Measurements from ENCODE around the gene ACSS2. TPM values are rescaled to one million over a fixed set of nuclear protein-coding genes. Genes with fewer than 3 reads are reported as not detected.

Gene ACSS2
- total and polyA plus RNA-seq, 7 experiments from 2014 or later = 14.6 to 51.7 (median 37.5) TPM

DNA sequence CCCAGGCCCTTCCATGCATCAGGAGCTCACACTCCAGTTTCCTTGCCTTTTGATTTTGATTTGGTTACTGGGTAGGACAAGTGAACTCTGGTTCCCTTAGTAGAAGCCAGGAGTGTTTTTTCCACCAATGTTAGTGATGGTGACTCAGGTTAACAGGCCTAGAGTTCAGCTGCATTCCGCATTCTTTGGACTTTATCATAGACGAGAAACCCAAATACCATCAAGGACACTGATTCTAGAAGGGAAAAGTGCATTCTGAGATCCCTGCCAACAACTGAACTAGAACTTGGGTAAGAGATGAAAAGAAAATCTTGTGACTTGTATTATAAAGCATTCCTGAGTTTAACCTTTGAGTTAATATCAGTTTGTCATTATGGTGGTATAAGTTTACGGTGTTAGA, 70.2 kb downstream of the ACSS2 start:
- ATAC-seq (no peak), DNase-seq (no peak)
- Histone ChIP-seq H3K9me3 (ENCODE audit: control insufficient read depth in 2 of 3, low read length in 3 of 3) (no peaks in the 10 kb centered on the region), H3K4me1 (ENCODE audit: control insufficient read depth in 2 of 2, insufficient read depth in 2 of 2, low read length in 2 of 2) (no peaks in the 10 kb centered on the region), H3K4me3 (ENCODE audit: low read length) (no peak overlapping the region), H3K27ac (ENCODE audit: low read depth, low read length) (no peak overlapping the region), H3K27me3 (ENCODE audit: control insufficient read depth in 2 of 2, insufficient read depth in 2 of 2, low read length in 2 of 2) (no peaks in the 10 kb centered on the region), H3K36me3 (ENCODE audit: control insufficient read depth in 2 of 3, insufficient read depth in 3 of 3, low read length in 3 of 3) (peaks cover 0 to 67% (median 0%) of the 10 kb centered on the region in 3 experiments)
- Mint-ChIP-seq H3K9me3 (no peaks in the 10 kb centered on the region), H3K27ac (no peak overlapping the region), H3K4me1 (peaks cover 0 to 6% (median 0%) of the 10 kb centered on the region in 7 donors), H3K27me3 (no peaks in the 10 kb centered on the region), H3K36me3 (peaks cover 5 to 48% (median 29%) of the 10 kb centered on the region in 5 donors), H3K4me3 (no peak overlapping the region)
- CTCF ChIA-PET = no interaction called here
- intact Hi-C loops (cut with micrococcal nuclease) = no loop called here
- POLR2A ChIA-PET = no interaction called here

DNA sequence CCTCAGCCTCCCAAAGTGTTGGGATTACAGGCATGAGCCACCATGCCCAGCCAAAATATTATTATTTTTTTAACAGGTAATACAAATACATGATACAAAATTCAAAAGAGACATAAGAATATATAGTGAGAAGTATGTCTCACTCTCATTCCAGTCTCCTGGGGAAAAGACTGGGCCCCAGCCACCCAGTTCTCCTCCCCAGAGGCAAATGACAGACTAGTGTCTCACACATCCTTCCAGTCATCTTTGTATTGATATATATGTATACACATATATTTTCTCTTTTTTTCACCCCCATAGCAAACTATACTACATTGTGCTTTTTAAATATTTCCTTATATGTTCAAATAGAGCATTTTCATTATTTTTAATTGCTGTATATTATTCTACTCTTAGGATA, 70.9 kb downstream of the ACSS2 start:
- H3K27me3 ChIP-seq (ENCODE audit: control insufficient read depth in 2 of 2, insufficient read depth in 2 of 2, low read length in 2 of 2) = no peaks in the 10 kb centered on the region
- Mint-ChIP-seq H3K9me3 (no peaks in the 10 kb centered on the region), H3K4me1 (peaks cover 0 to 6% (median 0%) of the 10 kb centered on the region in 7 donors), H3K4me3 (no peak overlapping the region), H3K27ac (no peak overlapping the region), H3K36me3 (peaks cover 5 to 47% (median 29%) of the 10 kb centered on the region in 5 donors), H3K27me3 (no peaks in the 10 kb centered on the region)
- intact Hi-C loops (cut with micrococcal nuclease) = no loop called here
- CTCF ChIA-PET = no interaction called here
- H3K27ac ChIP-seq (ENCODE audit: low read depth, low read length) = no peak overlapping the region
- no peak for DNase-seq
- peaks cover 0 to 63% (median 0%) of the 10 kb centered on the region in 3 experiments for H3K36me3 ChIP-seq (ENCODE audit: control insufficient read depth in 2 of 3, insufficient read depth in 3 of 3, low read length in 3 of 3)
- POLR2A ChIA-PET = no interaction called here
- H3K4me1 ChIP-seq (ENCODE audit: control insufficient read depth in 2 of 2, insufficient read depth in 2 of 2, low read length in 2 of 2) = no peaks in the 10 kb centered on the region
- H3K4me3 ChIP-seq (ENCODE audit: low read length) = no peak overlapping the region
- H3K9me3 ChIP-seq (ENCODE audit: control insufficient read depth in 2 of 3, low read length in 3 of 3) = no peaks in the 10 kb centered on the region
- ATAC-seq = no peak

DNA sequence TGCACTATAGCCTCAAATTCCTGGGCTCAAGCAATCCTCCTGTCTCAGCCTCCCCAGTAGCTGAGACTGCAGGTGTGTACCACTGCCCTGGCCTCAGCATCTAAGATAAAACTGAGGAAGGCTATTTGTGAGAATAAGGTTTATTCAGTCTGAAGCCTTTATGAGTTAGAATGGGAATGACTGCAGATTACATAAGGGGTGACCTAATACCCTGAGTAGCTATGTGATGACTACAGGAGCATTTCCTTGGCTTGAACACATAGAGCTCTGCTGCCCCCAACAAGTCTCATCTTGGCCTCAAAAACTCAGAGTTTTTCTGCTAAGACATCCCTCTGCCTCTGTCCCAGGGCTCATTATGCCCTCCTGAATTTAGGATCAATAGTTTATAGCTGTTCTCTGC, 71.6 kb downstream of the ACSS2 start:
- H3K36me3 ChIP-seq (ENCODE audit: control insufficient read depth in 2 of 3, insufficient read depth in 3 of 3, low read length in 3 of 3) = peaks cover 0 to 56% (median 0%) of the 10 kb centered on the region in 3 experiments
- no peaks in the 10 kb centered on the region for H3K9me3 Mint-ChIP-seq
- intact Hi-C loops (cut with micrococcal nuclease) = no loop called here
- H3K36me3 Mint-ChIP-seq = peaks cover 5 to 43% (median 27%) of the 10 kb centered on the region in 5 donors
- ChIA-PET CTCF (no interaction called here), POLR2A (no interaction called here)
- H3K4me3 ChIP-seq (ENCODE audit: low read length) = no peak overlapping the region
- H3K27me3 ChIP-seq (ENCODE audit: control insufficient read depth in 2 of 2, insufficient read depth in 2 of 2, low read length in 2 of 2) = no peaks in the 10 kb centered on the region
- no peak for ATAC-seq
- no peaks in the 10 kb centered on the region for H3K4me1 ChIP-seq (ENCODE audit: control insufficient read depth in 2 of 2, insufficient read depth in 2 of 2, low read length in 2 of 2)
- H3K27ac ChIP-seq (ENCODE audit: low read depth, low read length) = no peak overlapping the region
- H3K9me3 ChIP-seq (ENCODE audit: control insufficient read depth in 2 of 3, low read length in 3 of 3) = no peaks in the 10 kb centered on the region
- H3K4me1 Mint-ChIP-seq = peaks cover 0 to 11% (median 6%) of the 10 kb centered on the region in 7 donors
- no peak overlapping the region for H3K27ac Mint-ChIP-seq
- DNase-seq = no peak
- no peaks in the 10 kb centered on the region for H3K27me3 Mint-ChIP-seq
- no peak overlapping the region for H3K4me3 Mint-ChIP-seq

DNA sequence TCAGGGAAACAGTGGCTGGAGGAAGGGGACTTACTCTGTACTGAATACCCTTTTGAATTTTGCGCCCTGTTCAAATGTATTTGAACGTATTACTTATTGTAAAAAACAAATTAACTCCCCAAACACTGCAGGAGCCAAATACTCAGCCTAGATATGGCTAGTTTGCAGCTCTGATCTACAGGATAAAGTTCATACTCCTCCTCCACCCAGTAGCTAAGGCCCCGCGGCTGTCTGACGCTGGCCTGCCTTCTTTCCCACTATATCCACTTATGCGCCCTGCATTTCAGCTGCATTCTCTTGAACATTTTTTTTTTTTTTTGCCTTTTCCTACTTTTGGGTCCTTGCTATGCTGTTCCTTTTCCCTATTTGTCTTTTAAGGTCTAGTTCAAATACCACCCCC, 72.7 kb downstream of the ACSS2 start:
- ChIA-PET POLR2A (no interaction called here), CTCF (no interaction called here)
- intact Hi-C loops (cut with micrococcal nuclease) = no loop called here
- Histone ChIP-seq H3K36me3 (ENCODE audit: control insufficient read depth in 2 of 3, insufficient read depth in 3 of 3, low read length in 3 of 3) (peaks cover 0 to 45% (median 0%) of the 10 kb centered on the region in 3 experiments), H3K27ac (ENCODE audit: low read depth, low read length) (no peak overlapping the region), H3K27me3 (ENCODE audit: control insufficient read depth in 2 of 2, insufficient read depth in 2 of 2, low read length in 2 of 2) (no peaks in the 10 kb centered on the region), H3K9me3 (ENCODE audit: control insufficient read depth in 2 of 3, low read length in 3 of 3) (no peaks in the 10 kb centered on the region), H3K4me1 (ENCODE audit: control insufficient read depth in 2 of 2, insufficient read depth in 2 of 2, low read length in 2 of 2) (no peaks in the 10 kb centered on the region), H3K4me3 (ENCODE audit: low read length) (no peak overlapping the region)
- peaks cover 5 to 34% (median 19%) of the 10 kb centered on the region in 5 donors for H3K36me3 Mint-ChIP-seq
- H3K27me3 Mint-ChIP-seq = no peaks in the 10 kb centered on the region
- peak overlapping the region in 1 of 9 donors; percentile 25 for H3K27ac Mint-ChIP-seq
- H3K4me1 Mint-ChIP-seq = peaks cover 2 to 17% (median 12%) of the 10 kb centered on the region in 7 donors
- ATAC-seq (no peak), DNase-seq (no peak)
- H3K9me3 Mint-ChIP-seq = no peaks in the 10 kb centered on the region
- H3K4me3 Mint-ChIP-seq = no peak overlapping the region

DNA sequence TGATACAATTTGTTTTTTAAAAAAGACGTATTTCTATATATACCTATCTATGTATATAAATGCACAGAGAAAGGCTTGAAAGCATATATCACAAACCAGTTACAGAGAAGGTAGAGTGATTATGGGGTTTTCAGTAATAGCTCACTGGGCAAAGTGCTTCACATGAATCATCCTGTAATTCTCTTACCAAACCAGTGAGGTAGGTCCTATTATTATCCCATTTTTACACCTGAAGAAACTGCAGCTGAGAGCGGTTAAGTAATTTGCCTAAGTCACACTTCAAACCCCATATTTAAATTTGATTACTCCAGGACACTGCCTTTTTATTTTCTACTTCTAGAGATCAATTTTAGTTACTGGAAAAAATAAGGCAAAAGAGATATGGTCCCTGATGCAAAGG, 74.8 kb downstream of the ACSS2 start:
- ATAC-seq (no peak), DNase-seq (no peak)
- peaks cover 0 to 30% (median 0%) of the 10 kb centered on the region in 3 experiments for H3K36me3 ChIP-seq (ENCODE audit: control insufficient read depth in 2 of 3, insufficient read depth in 3 of 3, low read length in 3 of 3)
- H3K4me3 ChIP-seq (ENCODE audit: low read length) = no peak overlapping the region
- ChIA-PET POLR2A (no interaction called here), CTCF (no interaction called here)
- Mint-ChIP-seq H3K27me3 (no peaks in the 10 kb centered on the region), H3K36me3 (peaks cover 5 to 22% (median 12%) of the 10 kb centered on the region in 5 donors), H3K4me3 (no peak overlapping the region), H3K27ac (no peak overlapping the region), H3K9me3 (no peaks in the 10 kb centered on the region), H3K4me1 (peaks cover 11 to 35% (median 30%) of the 10 kb centered on the region in 7 donors)
- H3K4me1 ChIP-seq (ENCODE audit: control insufficient read depth in 2 of 2, insufficient read depth in 2 of 2, low read length in 2 of 2) = peaks cover 3 to 9% of the 10 kb centered on the region in 2 donors
- no peak overlapping the region for H3K27ac ChIP-seq (ENCODE audit: low read depth, low read length)
- no peaks in the 10 kb centered on the region for H3K9me3 ChIP-seq (ENCODE audit: control insufficient read depth in 2 of 3, low read length in 3 of 3)
- intact Hi-C loops (cut with micrococcal nuclease) = no loop called here
- H3K27me3 ChIP-seq (ENCODE audit: control insufficient read depth in 2 of 2, insufficient read depth in 2 of 2, low read length in 2 of 2) = no peaks in the 10 kb centered on the region

DNA sequence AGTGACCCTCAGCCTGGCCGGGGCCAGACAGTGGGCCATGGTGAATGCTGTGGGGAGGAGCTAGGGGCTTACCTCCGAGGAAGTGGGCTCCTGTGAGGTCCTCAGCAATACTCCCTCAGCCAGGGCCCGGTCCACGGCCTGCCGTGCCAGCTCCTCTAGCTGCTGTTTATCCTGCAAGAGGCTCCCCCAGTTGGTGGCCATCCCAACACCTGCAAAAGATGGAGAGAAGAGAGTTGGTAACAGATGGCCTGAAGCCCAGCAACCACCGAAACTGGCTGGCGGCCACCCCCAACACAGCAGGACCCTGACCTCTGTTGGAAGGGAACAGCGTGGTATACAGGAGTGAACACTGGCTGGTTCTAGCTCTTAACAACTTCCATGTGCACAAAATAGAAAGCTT, 75.2 kb downstream of the ACSS2 start:
- no peak overlapping the region for H3K27ac ChIP-seq (ENCODE audit: low read depth, low read length)
- Mint-ChIP-seq H3K9me3 (peaks cover 0 to 2% (median 0%) of the 10 kb centered on the region in 11 donors), H3K27ac (no peak overlapping the region), H3K36me3 (peaks cover 5 to 19% (median 11%) of the 10 kb centered on the region in 5 donors), H3K4me3 (peak overlapping the region in 1 of 10 donors; percentile 29), H3K4me1 (peaks cover 11 to 39% (median 34%) of the 10 kb centered on the region in 7 donors), H3K27me3 (no peaks in the 10 kb centered on the region)
- CTCF ChIA-PET = no interaction called here
- H3K36me3 ChIP-seq (ENCODE audit: control insufficient read depth in 2 of 3, insufficient read depth in 3 of 3, low read length in 3 of 3) = peaks cover 0 to 26% (median 0%) of the 10 kb centered on the region in 3 experiments
- no peak for ATAC-seq
- DNase-seq = no peak
- intact Hi-C loops (cut with micrococcal nuclease) = no loop called here
- H3K4me3 ChIP-seq (ENCODE audit: low read length) = no peak overlapping the region
- H3K27me3 ChIP-seq (ENCODE audit: control insufficient read depth in 2 of 2, insufficient read depth in 2 of 2, low read length in 2 of 2) = no peaks in the 10 kb centered on the region
- POLR2A ChIA-PET = no interaction called here
- H3K9me3 ChIP-seq (ENCODE audit: control insufficient read depth in 2 of 3, low read length in 3 of 3) = no peaks in the 10 kb centered on the region
- H3K4me1 ChIP-seq (ENCODE audit: control insufficient read depth in 2 of 2, insufficient read depth in 2 of 2, low read length in 2 of 2) = peaks cover 5 to 11% of the 10 kb centered on the region in 2 donors

DNA sequence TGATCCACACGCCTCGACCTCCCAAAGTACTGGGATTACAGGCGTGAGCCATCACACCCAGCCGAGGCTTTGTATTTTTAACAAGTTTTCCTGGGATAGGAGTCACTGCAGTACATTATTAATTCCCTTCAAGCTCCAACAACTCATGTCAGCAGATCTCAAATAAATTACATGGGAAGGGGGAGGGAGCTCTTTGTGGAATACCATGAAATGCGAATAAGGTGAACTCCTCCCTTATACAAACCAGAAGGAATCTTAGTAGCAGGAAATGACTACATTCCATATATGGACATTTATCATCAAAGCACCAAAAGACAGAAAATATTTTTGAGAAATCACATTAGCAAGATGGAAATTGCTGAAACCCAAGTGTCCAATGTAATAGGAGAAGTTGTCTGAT, 76.3 kb downstream of the ACSS2 start:
- no peak overlapping the region for H3K4me3 ChIP-seq (ENCODE audit: low read length)
- DNase-seq (no peak), ATAC-seq (no peak)
- ChIA-PET POLR2A (no interaction called here), CTCF (no interaction called here)
- H3K27me3 Mint-ChIP-seq = no peaks in the 10 kb centered on the region
- H3K9me3 ChIP-seq (ENCODE audit: control insufficient read depth in 2 of 3, low read length in 3 of 3) = no peaks in the 10 kb centered on the region
- H3K36me3 Mint-ChIP-seq = peaks cover 5 to 18% (median 11%) of the 10 kb centered on the region in 5 donors
- no peak overlapping the region for H3K27ac ChIP-seq (ENCODE audit: low read depth, low read length)
- peaks cover 5 to 11% of the 10 kb centered on the region in 2 donors for H3K4me1 ChIP-seq (ENCODE audit: control insufficient read depth in 2 of 2, insufficient read depth in 2 of 2, low read length in 2 of 2)
- peaks cover 0 to 2% (median 0%) of the 10 kb centered on the region in 11 donors for H3K9me3 Mint-ChIP-seq
- intact Hi-C loops (cut with micrococcal nuclease) = no loop called here
- peaks cover 0 to 25% (median 0%) of the 10 kb centered on the region in 3 experiments for H3K36me3 ChIP-seq (ENCODE audit: control insufficient read depth in 2 of 3, insufficient read depth in 3 of 3, low read length in 3 of 3)
- H3K27ac Mint-ChIP-seq = peak overlapping the region in 1 of 9 donors; percentile 10
- no peaks in the 10 kb centered on the region for H3K27me3 ChIP-seq (ENCODE audit: control insufficient read depth in 2 of 2, insufficient read depth in 2 of 2, low read length in 2 of 2)
- no peak overlapping the region for H3K4me3 Mint-ChIP-seq
- H3K4me1 Mint-ChIP-seq = peaks cover 11 to 40% (median 34%) of the 10 kb centered on the region in 7 donors
